Suprapubic skin (tissue), 4 donors: ENCODE measurements around the gene CTAGE9. TPM values are rescaled to one million over a fixed set of nuclear protein-coding genes. Genes with fewer than 3 reads are reported as not detected.

Experiments used
- DNase-seq, 2 donors: peaks; one replicate each; pipeline ENCODE4 v3.0.0-alpha.2; 2019; ENCODE audit warnings: low spot score in 2 of 2
- H3K27ac ChIP-seq: fragments of 200-600 bp; sonication (generic); one replicate; pipeline ENCODE4 v1.5.1; 2019
- H3K27me3 ChIP-seq: fragments of 200-600 bp; sonication (generic); one replicate; pipeline ENCODE4 v1.5.1; 2019
- H3K36me3 ChIP-seq: fragments of 200-600 bp; sonication (generic); one replicate; pipeline ENCODE4 v1.5.1; 2019
- H3K4me1 ChIP-seq: fragments of 200-600 bp; sonication (generic); one replicate; pipeline ENCODE4 v1.5.1; 2019
- H3K4me3 ChIP-seq: fragments of 200-600 bp; sonication (generic); one replicate; pipeline ENCODE4 v1.5.1; 2019; ENCODE audit warnings: mild to moderate bottlenecking
- H3K9me3 ChIP-seq: fragments of 200-600 bp; sonication (generic); one replicate; pipeline ENCODE4 v1.5.1; 2019
- CTCF ChIP-seq, 2 donors: fragments of 200-600 bp in 1 of 2; fragments of 450-650 bp in 1 of 2; sonication (generic) in 1 of 2; IDR thresholded peaks; one replicate each; pipeline ENCODE4 v1.5.1; 2016 to 2019; ENCODE audit warnings: antibody characterized with exemption in 2 of 2, mild to moderate bottlenecking in 1 of 2, moderate library complexity in 1 of 2
- EP300 ChIP-seq: sonication (generic); formaldehyde crosslinking; IDR thresholded peaks from one replicate; pipeline ENCODE4 v1.6.1; 2017; ENCODE audit warnings: antibody characterized with exemption
- POLR2A ChIP-seq, 2 donors: fragments of 450-650 bp; IDR thresholded peaks; one replicate each; pipeline ENCODE4 v1.6.1; 2017; ENCODE audit warnings: antibody characterized with exemption in 2 of 2, mild to moderate bottlenecking in 2 of 2, moderate library complexity in 2 of 2
- POLR2AphosphoS5 ChIP-seq, 3 donors: sonication (generic); formaldehyde crosslinking; IDR thresholded peaks; one replicate each; pipeline ENCODE4 v1.6.1; 2017; ENCODE audit warnings: antibody characterized with exemption in 3 of 3
- WGBS: methylation state at CpG from one replicate; pipeline ENCODE4 v1.1.5; 2018; 5-methylcytosine and 5-hydroxymethylcytosine counted together
- total RNA-seq, 4 donors: library from RNA; depleted of rRNA; stranded (reverse); fragments of >200 nt; gene quantifications; one replicate each; pipeline ENCODE4 v1.1.0, GENCODE V29; 2016

CTAGE9 gene
- total RNA-seq, 4 donors from 2014 or later, result not detected

- H3K27ac ChIP-seq, result no peak overlapping the region
- H3K27me3 ChIP-seq, result no peaks in the 10 kb centered on the region
- H3K4me1 ChIP-seq, result no peaks in the 10 kb centered on the region
- no peak overlapping the region for H3K4me3 ChIP-seq
- no peak for TF ChIP-seq CTCF (IDR thresholded peaks at IDR 0.05)
- TF ChIP-seq POLR2AphosphoS5 (IDR thresholded peaks at IDR 0.05), result no peak
- TF ChIP-seq EP300, result no peak
- TF ChIP-seq POLR2A (IDR thresholded peaks at IDR 0.05), result no peak
- no peaks in the 10 kb centered on the region for H3K36me3 ChIP-seq
- H3K9me3 ChIP-seq, result no peaks in the 10 kb centered on the region
- no peak for DNase-seq
Observed at GRCh38 chr6:131692589-131692988, 18.2 kb downstream of the CTAGE9 start.

- DNase-seq, result no peak
- TF ChIP-seq POLR2A (IDR thresholded peaks at IDR 0.05) (no peak), CTCF (IDR thresholded peaks at IDR 0.05) (no peak), EP300 (no peak), POLR2AphosphoS5 (IDR thresholded peaks at IDR 0.05) (no peak)
- Histone ChIP-seq H3K27me3 (no peaks in the 10 kb centered on the region), H3K4me3 (no peak overlapping the region), H3K9me3 (no peaks in the 10 kb centered on the region), H3K4me1 (no peaks in the 10 kb centered on the region), H3K36me3 (no peaks in the 10 kb centered on the region), H3K27ac (no peak overlapping the region)
- 57% methylated on average over 1 of the region's 1 CpG for WGBS
Observed at GRCh38 chr6:131692031-131692430, 18.8 kb downstream of the CTAGE9 start.

GRCh38 chr6:131688286-131688685 lies 22.5 kb downstream of the CTAGE9 start:
- H3K9me3 ChIP-seq, result no peaks in the 10 kb centered on the region
- no peaks in the 10 kb centered on the region for H3K4me1 ChIP-seq
- no peaks in the 10 kb centered on the region for H3K27me3 ChIP-seq
- no peak for TF ChIP-seq CTCF (IDR thresholded peaks at IDR 0.05)
- no peak for TF ChIP-seq POLR2AphosphoS5 (IDR thresholded peaks at IDR 0.05)
- no peak for TF ChIP-seq POLR2A (IDR thresholded peaks at IDR 0.05)
- no peak for TF ChIP-seq EP300
- H3K36me3 ChIP-seq, result no peaks in the 10 kb centered on the region
- no peak for DNase-seq
- WGBS, result 71% methylated on average over 1 of the region's 1 CpG
- H3K27ac ChIP-seq, result no peak overlapping the region
- H3K4me3 ChIP-seq, result no peak overlapping the region

GRCh38 chr6:131687022-131687421 lies 23.8 kb downstream of the CTAGE9 start:
- Histone ChIP-seq H3K9me3 (no peaks in the 10 kb centered on the region), H3K36me3 (no peaks in the 10 kb centered on the region), H3K4me3 (no peak overlapping the region), H3K27me3 (no peaks in the 10 kb centered on the region), H3K4me1 (no peaks in the 10 kb centered on the region), H3K27ac (no peak overlapping the region)
- no peak for DNase-seq
- WGBS, result 79% methylated on average over 3 of the region's 3 CpGs
- TF ChIP-seq CTCF (IDR thresholded peaks at IDR 0.05), result no peak
- no peak for TF ChIP-seq EP300
- TF ChIP-seq POLR2A (IDR thresholded peaks at IDR 0.05), result no peak
- TF ChIP-seq POLR2AphosphoS5 (IDR thresholded peaks at IDR 0.05), result no peak

GRCh38 chr6:131685266-131685780 lies 25.5 kb downstream of the CTAGE9 start:
- Histone ChIP-seq H3K4me3 (no peak overlapping the region), H3K36me3 (no peaks in the 10 kb centered on the region), H3K9me3 (no peaks in the 10 kb centered on the region), H3K27me3 (no peaks in the 10 kb centered on the region), H3K4me1 (no peaks in the 10 kb centered on the region), H3K27ac (no peak overlapping the region)
- 93% methylated on average over 4 of the region's 4 CpGs for WGBS
- no peak for DNase-seq
- no peak for TF ChIP-seq EP300
- TF ChIP-seq CTCF (IDR thresholded peaks at IDR 0.05), result no peak
- no peak for TF ChIP-seq POLR2A (IDR thresholded peaks at IDR 0.05)
- TF ChIP-seq POLR2AphosphoS5 (IDR thresholded peaks at IDR 0.05), result no peak
